ENCODE results near the gene USP12.
A peak's percentile ranks its signal among the peaks of the same experiment; 100 is the strongest.
"Not testable (repeated sequence)": the region's sequence is repeated elsewhere in the genome, so short reads cannot be mapped to it uniquely, and the experiment has no call there.

USP12 gene

GRCh38 chr13:27171244-27171826 lies at the start of gene USP12:
Gene USP12 (minus strand): TSS chr13:27171811. CDS start chr13:27171639, 172 bp downstream.
- H3K4me3 ChIP-seq (ENCODE audit: low read depth, low read length) = peak within 1 kb of the TSS; percentile 84
- TF ChIP-seq, protein P1, sequence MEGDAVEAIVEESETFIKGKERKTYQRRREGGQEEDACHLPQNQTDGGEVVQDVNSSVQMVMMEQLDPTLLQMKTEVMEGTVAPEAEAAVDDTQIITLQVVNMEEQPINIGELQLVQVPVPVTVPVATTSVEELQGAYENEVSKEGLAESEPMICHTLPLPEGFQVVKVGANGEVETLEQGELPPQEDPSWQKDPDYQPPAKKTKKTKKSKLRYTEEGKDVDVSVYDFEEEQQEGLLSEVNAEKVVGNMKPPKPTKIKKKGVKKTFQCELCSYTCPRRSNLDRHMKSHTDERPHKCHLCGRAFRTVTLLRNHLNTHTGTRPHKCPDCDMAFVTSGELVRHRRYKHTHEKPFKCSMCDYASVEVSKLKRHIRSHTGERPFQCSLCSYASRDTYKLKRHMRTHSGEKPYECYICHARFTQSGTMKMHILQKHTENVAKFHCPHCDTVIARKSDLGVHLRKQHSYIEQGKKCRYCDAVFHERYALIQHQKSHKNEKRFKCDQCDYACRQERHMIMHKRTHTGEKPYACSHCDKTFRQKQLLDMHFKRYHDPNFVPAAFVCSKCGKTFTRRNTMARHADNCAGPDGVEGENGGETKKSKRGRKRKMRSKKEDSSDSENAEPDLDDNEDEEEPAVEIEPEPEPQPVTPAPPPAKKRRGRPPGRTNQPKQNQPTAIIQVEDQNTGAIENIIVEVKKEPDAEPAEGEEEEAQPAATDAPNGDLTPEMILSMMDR (IDR thresholded peaks at IDR 0.05; ENCODE audit: insufficient read depth, low read depth, low read length, missing control alignments) = peak; percentile 26
- DNase-seq (ENCODE audit: low read depth) = peak; percentile 48

- DNase-seq (ENCODE audit: low read depth) = no peak
- TF ChIP-seq, protein P1 (IDR thresholded peaks at IDR 0.05; ENCODE audit: insufficient read depth, low read depth, low read length, missing control alignments) = no peak
- H3K4me3 ChIP-seq (ENCODE audit: low read depth, low read length) = no peak overlapping the region
Measured at GRCh38 chr13:27219611-27220010, 48.0 kb upstream of the USP12 start.

GRCh38 chr13:27218861-27219260 lies 47.2 kb upstream of the USP12 start:
- DNase-seq (ENCODE audit: low read depth); H3K4me3 ChIP-seq (ENCODE audit: low read depth, low read length): not testable (repeated sequence)

DNA sequence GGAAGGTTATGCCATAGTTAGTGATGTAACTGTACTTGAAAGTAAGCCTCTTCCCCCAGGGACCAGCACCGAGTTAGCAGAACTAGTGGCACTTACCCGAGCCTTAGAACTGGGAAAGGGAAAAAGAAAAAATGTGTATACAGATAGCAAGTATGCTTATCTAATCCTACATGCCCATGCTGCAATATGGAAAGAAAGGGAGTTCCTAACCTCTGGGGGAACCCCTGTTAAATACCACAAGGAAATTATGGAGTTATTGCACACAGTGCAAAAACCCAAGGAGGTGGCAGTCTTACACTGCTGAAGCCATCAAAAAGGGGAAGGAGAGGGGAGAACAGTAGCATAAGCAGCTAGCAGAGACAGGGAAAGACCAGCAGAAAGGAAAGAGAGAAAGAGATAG lies 46.2 kb upstream of the USP12 start:
- not testable (repeated sequence) for DNase-seq (ENCODE audit: low read depth)

GRCh38 chr13:27213386-27213785 lies 41.8 kb upstream of the USP12 start:
- not testable (repeated sequence) for H3K4me3 ChIP-seq (ENCODE audit: low read depth, low read length); DNase-seq (ENCODE audit: low read depth)

More for the DNA sequence above, 46.2 kb upstream of the USP12 start:
- H3K4me3 ChIP-seq (ENCODE audit: low read depth, low read length) = not testable (repeated sequence)

DNA sequence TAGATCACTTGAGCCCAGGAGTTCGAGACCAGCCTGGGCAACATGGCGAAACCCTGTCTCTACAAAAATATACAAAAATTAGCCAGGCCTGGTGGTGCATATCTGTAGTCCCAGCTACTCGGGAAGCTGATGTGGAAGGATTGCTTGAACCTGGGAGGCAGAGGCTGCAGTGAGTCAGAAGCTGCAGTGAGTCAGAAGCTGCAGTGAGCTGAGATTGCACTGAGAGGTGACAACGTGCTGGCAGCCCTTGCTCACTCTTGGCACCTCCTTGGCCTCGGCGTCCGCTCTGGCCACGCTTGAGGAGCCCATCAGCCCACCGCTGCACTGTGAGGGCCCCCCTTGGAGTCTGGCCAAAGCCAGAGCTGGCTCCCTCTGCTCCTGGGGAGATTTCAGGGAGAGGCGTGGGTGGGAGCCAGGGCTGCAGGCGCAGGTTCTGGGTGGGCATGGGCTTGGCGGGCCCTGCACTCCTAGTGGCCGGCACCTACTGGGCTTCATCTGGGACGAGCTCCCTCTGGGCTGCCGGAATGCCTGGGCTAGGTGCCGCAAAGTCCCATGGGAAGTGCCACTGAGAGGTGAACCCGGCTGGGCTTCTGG lies 40.3 kb upstream of the USP12 start:
- TF ChIP-seq, protein P1 (IDR thresholded peaks at IDR 0.05; ENCODE audit: insufficient read depth, low read depth, low read length, missing control alignments) = no peak
- H3K4me3 ChIP-seq (ENCODE audit: low read depth, low read length) = no peak overlapping the region
- no peak for DNase-seq (ENCODE audit: low read depth)

- TF ChIP-seq, protein P1 (IDR thresholded peaks at IDR 0.05; ENCODE audit: insufficient read depth, low read depth, low read length, missing control alignments) = no peak
- no peak for DNase-seq (ENCODE audit: low read depth)
- no peak overlapping the region for H3K4me3 ChIP-seq (ENCODE audit: low read depth, low read length)
Measured at GRCh38 chr13:27211271-27211670, 39.7 kb upstream of the USP12 start.

DNA sequence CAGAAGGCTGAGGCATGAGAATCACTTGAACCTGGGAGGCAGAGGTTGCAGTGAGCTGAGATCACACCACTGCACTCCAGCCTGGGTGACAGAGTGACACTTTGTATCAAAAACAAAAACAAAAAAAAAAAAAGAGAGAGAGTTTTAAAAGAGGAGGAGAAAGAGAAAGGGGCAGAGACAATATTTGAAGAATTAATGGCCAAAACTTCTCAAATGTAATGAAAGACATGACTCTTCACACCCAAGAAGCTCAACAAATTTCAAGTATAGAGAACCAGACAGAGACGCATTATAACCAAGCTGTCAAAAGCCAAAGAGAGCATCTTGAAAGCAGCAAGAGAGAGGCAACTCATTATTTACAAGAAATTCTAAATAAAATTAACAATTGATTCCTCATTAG lies 36.9 kb upstream of the USP12 start:
- DNase-seq (ENCODE audit: low read depth) = no peak
- no peak overlapping the region for H3K4me3 ChIP-seq (ENCODE audit: low read depth, low read length)
- TF ChIP-seq, protein P1 (IDR thresholded peaks at IDR 0.05; ENCODE audit: insufficient read depth, low read depth, low read length, missing control alignments) = no peak
